Endodermal cell (in vitro differentiated cells): Measurements from ENCODE around the gene PIP5K1B. TPM values are rescaled to one million over a fixed set of nuclear protein-coding genes. Genes with fewer than 3 reads are reported as not detected.

Experiments
- DNase-seq: peaks from one replicate; pipeline ENCODE4 v3.0.0-alpha.2; 2017
- H3K27ac ChIP-seq: 2 replicates; pipeline ENCODE4 v1.5.1; 2013; ENCODE audit warnings: mild to moderate bottlenecking, low read depth, low read length, moderate library complexity
- H3K27me3 ChIP-seq: 2 replicates; pipeline ENCODE4 v1.6.1; 2013; ENCODE audit warnings: mild to moderate bottlenecking, low read length, moderate library complexity; ENCODE audit not compliant: insufficient read depth, control insufficient read depth, poor library complexity, severe bottlenecking
- H3K36me3 ChIP-seq: 2 replicates; pipeline ENCODE4 v1.7.0; 2013; ENCODE audit warnings: mild to moderate bottlenecking, low read length, moderate library complexity; ENCODE audit not compliant: control insufficient read depth, insufficient read depth
- H3K4me1 ChIP-seq: one replicate; pipeline ENCODE4 v1.7.0; 2013; ENCODE audit warnings: low read length; ENCODE audit not compliant: control insufficient read depth, insufficient read depth
- H3K4me3 ChIP-seq: 2 replicates; pipeline ENCODE4 v1.5.1; 2013; ENCODE audit warnings: mild to moderate bottlenecking, low read length, moderate library complexity
- H3K9ac ChIP-seq: 2 replicates; pipeline ENCODE4 v1.6.1; 2013; ENCODE audit warnings: mild to moderate bottlenecking, low read length, moderate library complexity; ENCODE audit not compliant: poor library complexity, severe bottlenecking; ENCODE audit errors: extremely low read depth
- H3K9me3 ChIP-seq: 2 replicates; pipeline ENCODE4 v1.6.1; 2013; ENCODE audit warnings: mild to moderate bottlenecking, low read length, moderate library complexity; ENCODE audit not compliant: control insufficient read depth
- H3K27ac Mint-ChIP-seq: 2 replicates; pipeline ENCODE4 v1.8.0; 2020; ENCODE audit warnings: mixed read lengths
- H3K27me3 Mint-ChIP-seq: 2 replicates; pipeline ENCODE4 v1.8.0; 2021; ENCODE audit warnings: mild to moderate bottlenecking, mixed read lengths; ENCODE audit not compliant: insufficient read depth
- H3K36me3 Mint-ChIP-seq: 2 replicates; pipeline ENCODE4 v1.8.0; 2020; ENCODE audit warnings: low read depth, mixed read lengths
- H3K4me1 Mint-ChIP-seq: 2 replicates; pipeline ENCODE4 v1.8.0; 2020; ENCODE audit warnings: mixed read lengths
- H3K4me3 Mint-ChIP-seq: 2 replicates; pipeline ENCODE4 v1.8.0; 2020; ENCODE audit warnings: mild to moderate bottlenecking, moderate library complexity, mixed read lengths
- H3K9me3 Mint-ChIP-seq: 2 replicates; pipeline ENCODE4 v1.8.0; 2020; ENCODE audit warnings: mild to moderate bottlenecking, mixed read lengths
- WGBS, 2 experiments: methylation state at CpG; one replicate each; pipeline versions ENCODE4 v1.1.5 to v1.1.7; 2013; ENCODE audit warnings: missing lambda C conversion rate in 2 of 2, mixed read lengths in 1 of 2; ENCODE audit not compliant: insufficient coverage in 1 of 2, insufficient read length in 1 of 2; 5-methylcytosine and 5-hydroxymethylcytosine counted together
- long read RNA-seq, 4 experiments: library from polyadenylated mRNA in 2 of 4; library from RNA in 1 of 4; library from capped mRNA in 1 of 4; stranded (forward) in 3 of 4; unstranded in 1 of 4; transcript quantifications; one replicate each; pipeline ENCODE4 v2.0.0, GENCODE V29; 2020 to 2021; ENCODE audit warnings: inconsistent platforms in 1 of 4
- polyA plus RNA-seq, 2 experiments: library from polyadenylated mRNA; stranded (reverse); fragments of 50-300 nt; gene quantifications; one replicate each; pipeline ENCODE4 v1.2.3, GENCODE V29; 2013
- total RNA-seq, 2 donors: library from RNA; stranded (reverse); fragmentation: NEBNext Ultra II Directional in 1 of 2; extraction: Animal tissue kit (Norgen Biotek cat#: 25700) in 1 of 2; gene quantifications; 2 replicates in 1 of 2; 3 replicates in 1 of 2; pipeline ENCODE4 v1.2.1, GENCODE V29; 2021
- TF ChIP-seq, protein P1 (sequence below): fragments of 200-600 bp; sonication (generic); conservative IDR thresholded peaks from 2 replicates; pipeline ENCODE4 v1.5.0; 2021; ENCODE audit warnings: antibody characterized with exemption, mild to moderate bottlenecking

Gene PIP5K1B, protein sequence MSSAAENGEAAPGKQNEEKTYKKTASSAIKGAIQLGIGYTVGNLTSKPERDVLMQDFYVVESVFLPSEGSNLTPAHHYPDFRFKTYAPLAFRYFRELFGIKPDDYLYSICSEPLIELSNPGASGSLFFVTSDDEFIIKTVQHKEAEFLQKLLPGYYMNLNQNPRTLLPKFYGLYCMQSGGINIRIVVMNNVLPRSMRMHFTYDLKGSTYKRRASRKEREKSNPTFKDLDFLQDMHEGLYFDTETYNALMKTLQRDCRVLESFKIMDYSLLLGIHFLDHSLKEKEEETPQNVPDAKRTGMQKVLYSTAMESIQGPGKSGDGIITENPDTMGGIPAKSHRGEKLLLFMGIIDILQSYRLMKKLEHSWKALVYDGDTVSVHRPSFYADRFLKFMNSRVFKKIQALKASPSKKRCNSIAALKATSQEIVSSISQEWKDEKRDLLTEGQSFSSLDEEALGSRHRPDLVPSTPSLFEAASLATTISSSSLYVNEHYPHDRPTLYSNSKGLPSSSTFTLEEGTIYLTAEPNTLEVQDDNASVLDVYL
- 10 to 100 TPM in 1 of 2 donors, 1 to 10 TPM in 1; 8.5 to 10.2 TPM for total RNA-seq
- 13.3 TPM for polyA plus RNA-seq (2013, experiment 1 of 2)
- polyA plus RNA-seq (2013, experiment 2 of 2): 14.4 TPM
- long read RNA-seq, experiment 1, partial matches to known transcripts: 1 of 5 reads
- long read RNA-seq, experiment 1, other reads (novel, unspliced or antisense): 4 of 5 reads
- long read RNA-seq, experiment 2, partial matches to known transcripts: 4 of 11 reads
- long read RNA-seq, experiment 2, other reads (novel, unspliced or antisense): 6 of 11 reads
- long read RNA-seq, experiment 3, transcript PIP5K1B-201 (16 exons, 2,654 nt): major isoform, 5 of 13 reads
- long read RNA-seq, experiment 3, partial matches to known transcripts: 1 of 13 reads
- long read RNA-seq, experiment 3, other reads (novel, unspliced or antisense): 7 of 13 reads
- long read RNA-seq, experiment 4, partial matches to known transcripts: 3 of 8 reads
- long read RNA-seq, experiment 4, other reads (novel, unspliced or antisense): 3 of 8 reads

DNA sequence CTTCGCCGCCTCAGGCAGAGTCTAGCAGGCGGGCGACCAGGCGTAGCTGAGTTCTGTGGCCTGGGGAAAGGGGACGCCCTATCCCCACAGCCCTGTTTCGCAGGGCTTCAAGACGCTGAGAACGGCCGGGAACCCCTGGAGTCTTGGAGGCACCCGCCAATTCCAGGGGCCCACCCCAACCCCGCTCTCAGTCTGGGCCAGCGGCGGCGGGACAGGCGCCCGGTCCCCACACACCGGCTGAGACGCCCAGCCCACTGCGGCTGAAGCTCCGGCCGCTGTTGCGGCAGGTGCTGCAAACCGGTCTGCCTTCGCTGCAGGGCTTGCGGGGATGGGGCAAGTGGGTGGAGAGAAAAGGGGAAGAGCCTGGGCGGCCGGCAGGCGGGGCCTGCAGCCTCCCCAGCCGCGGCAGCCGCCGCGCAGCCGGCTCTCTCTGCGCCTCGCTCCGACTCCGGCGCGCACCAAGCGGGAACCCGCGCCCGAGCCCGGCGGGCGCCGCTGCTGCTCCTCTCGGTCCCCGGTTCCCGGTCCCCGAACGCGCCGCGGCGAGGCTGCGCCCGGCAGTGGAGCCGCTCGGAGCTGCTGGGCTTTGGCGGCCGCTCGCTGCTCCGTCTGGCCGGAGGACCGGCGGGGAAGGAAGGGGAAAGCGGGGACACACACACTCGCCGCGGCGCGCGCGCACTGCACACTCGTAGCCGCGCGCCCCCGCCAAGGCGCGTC is at the start of gene PIP5K1B:
Gene PIP5K1B (plus strand): TSS at position 427 of the 717 bp plus-strand sequence. CDS start 117,375 bp downstream, outside the sequence.
- Histone ChIP-seq H3K27ac (peak within 1 kb of the TSS; percentile 13), H3K27me3 (peaks cover 41% of the 10 kb centered on the region), H3K4me3 (peak within 1 kb of the TSS; percentile 97), H3K4me1 (peaks cover 3% of the 10 kb centered on the region), H3K36me3 (peaks cover 4% of the 10 kb centered on the region), H3K9ac (peak within 1 kb of the TSS; percentile 66), H3K9me3 (no peaks in the 10 kb centered on the region)
- TF ChIP-seq, protein P1, sequence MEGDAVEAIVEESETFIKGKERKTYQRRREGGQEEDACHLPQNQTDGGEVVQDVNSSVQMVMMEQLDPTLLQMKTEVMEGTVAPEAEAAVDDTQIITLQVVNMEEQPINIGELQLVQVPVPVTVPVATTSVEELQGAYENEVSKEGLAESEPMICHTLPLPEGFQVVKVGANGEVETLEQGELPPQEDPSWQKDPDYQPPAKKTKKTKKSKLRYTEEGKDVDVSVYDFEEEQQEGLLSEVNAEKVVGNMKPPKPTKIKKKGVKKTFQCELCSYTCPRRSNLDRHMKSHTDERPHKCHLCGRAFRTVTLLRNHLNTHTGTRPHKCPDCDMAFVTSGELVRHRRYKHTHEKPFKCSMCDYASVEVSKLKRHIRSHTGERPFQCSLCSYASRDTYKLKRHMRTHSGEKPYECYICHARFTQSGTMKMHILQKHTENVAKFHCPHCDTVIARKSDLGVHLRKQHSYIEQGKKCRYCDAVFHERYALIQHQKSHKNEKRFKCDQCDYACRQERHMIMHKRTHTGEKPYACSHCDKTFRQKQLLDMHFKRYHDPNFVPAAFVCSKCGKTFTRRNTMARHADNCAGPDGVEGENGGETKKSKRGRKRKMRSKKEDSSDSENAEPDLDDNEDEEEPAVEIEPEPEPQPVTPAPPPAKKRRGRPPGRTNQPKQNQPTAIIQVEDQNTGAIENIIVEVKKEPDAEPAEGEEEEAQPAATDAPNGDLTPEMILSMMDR: peak; percentile 20
- peak; percentile 92 for DNase-seq
- H3K9me3 Mint-ChIP-seq: no peaks in the 10 kb centered on the region
- H3K36me3 Mint-ChIP-seq: peaks cover 4% of the 10 kb centered on the region
- peak within 1 kb of the TSS; percentile 78 for H3K4me3 Mint-ChIP-seq
- peaks cover 27% of the 10 kb centered on the region for H3K4me1 Mint-ChIP-seq
- peaks cover 72% of the 10 kb centered on the region for H3K27me3 Mint-ChIP-seq
- 0 to 1% methylated on average over 18 to 82 of the region's 84 CpGs for WGBS, 2 experiments
- peak within 1 kb of the TSS; percentile 53 for H3K27ac Mint-ChIP-seq

DNA sequence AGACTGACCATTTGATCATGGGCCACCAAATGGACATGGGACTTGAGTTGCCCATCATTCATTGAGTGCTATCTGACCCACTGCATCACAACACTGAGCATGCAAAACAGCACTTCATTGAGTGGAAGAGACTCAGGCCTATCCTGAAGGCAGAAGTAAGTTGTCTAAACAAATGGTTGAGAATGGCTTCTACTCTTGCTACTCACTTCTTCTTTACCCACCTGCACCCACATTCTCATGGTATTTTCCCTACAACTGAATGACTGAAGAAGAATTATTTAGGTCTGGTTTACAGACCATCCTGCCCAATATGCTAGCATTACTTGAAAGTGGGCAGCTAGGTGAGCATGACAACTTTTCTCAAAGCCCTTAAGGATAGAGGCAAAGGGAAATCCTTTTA is 41.0 kb upstream of the PIP5K1B start:
- H3K4me3 Mint-ChIP-seq: no peak overlapping the region
- H3K36me3 ChIP-seq: no peaks in the 10 kb centered on the region
- H3K4me3 ChIP-seq: no peak overlapping the region
- no peaks in the 10 kb centered on the region for H3K27me3 ChIP-seq
- no peak for DNase-seq
- no peaks in the 10 kb centered on the region for H3K36me3 Mint-ChIP-seq
- TF ChIP-seq, protein P1: no peak
- no peaks in the 10 kb centered on the region for H3K9me3 ChIP-seq
- no peak overlapping the region for H3K9ac ChIP-seq
- no peak overlapping the region for H3K27ac ChIP-seq
- peaks cover 14% of the 10 kb centered on the region for H3K27me3 Mint-ChIP-seq
- peaks cover 21% of the 10 kb centered on the region for H3K4me1 Mint-ChIP-seq
- H3K27ac Mint-ChIP-seq: no peak overlapping the region
- no peaks in the 10 kb centered on the region for H3K9me3 Mint-ChIP-seq
- H3K4me1 ChIP-seq: peaks cover under 1% of the 10 kb centered on the region

DNA sequence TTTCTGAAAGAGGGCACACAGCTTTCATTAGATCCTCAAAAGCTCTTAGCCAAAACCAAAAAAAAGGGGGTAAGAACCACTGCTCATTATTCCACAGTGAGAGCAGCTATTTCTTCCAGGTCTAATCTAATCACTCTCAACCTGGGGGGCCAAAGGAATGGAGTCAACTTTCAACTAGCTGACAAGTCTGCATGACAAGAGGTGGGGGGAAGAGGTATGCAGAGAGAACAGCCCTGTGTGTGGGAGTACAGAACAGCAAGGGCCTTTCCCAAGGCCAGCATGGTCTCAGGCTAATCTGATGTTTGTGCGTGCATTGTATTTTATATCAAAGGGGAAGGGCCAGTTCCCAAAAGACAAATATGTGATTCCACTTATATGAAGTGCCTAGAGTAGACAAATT is 36.9 kb upstream of the PIP5K1B start:
- Mint-ChIP-seq H3K4me3 (no peak overlapping the region), H3K27me3 (peaks cover 6% of the 10 kb centered on the region), H3K36me3 (no peaks in the 10 kb centered on the region), H3K27ac (no peak overlapping the region), H3K9me3 (no peaks in the 10 kb centered on the region), H3K4me1 (peaks cover 23% of the 10 kb centered on the region)
- Histone ChIP-seq H3K36me3 (no peaks in the 10 kb centered on the region), H3K27ac (peak overlapping the region; percentile 58), H3K27me3 (no peaks in the 10 kb centered on the region), H3K9me3 (no peaks in the 10 kb centered on the region), H3K4me3 (no peak overlapping the region), H3K9ac (no peak overlapping the region), H3K4me1 (peaks cover 3% of the 10 kb centered on the region)
- DNase-seq: peak; percentile 72
- TF ChIP-seq, protein P1: no peak
- 71 to 74% methylated on average over 1 of the region's 1 CpG for WGBS, 2 experiments
